ENCODE measurements around the gene PHACTR2.

- TF ChIP-seq, protein P1, sequence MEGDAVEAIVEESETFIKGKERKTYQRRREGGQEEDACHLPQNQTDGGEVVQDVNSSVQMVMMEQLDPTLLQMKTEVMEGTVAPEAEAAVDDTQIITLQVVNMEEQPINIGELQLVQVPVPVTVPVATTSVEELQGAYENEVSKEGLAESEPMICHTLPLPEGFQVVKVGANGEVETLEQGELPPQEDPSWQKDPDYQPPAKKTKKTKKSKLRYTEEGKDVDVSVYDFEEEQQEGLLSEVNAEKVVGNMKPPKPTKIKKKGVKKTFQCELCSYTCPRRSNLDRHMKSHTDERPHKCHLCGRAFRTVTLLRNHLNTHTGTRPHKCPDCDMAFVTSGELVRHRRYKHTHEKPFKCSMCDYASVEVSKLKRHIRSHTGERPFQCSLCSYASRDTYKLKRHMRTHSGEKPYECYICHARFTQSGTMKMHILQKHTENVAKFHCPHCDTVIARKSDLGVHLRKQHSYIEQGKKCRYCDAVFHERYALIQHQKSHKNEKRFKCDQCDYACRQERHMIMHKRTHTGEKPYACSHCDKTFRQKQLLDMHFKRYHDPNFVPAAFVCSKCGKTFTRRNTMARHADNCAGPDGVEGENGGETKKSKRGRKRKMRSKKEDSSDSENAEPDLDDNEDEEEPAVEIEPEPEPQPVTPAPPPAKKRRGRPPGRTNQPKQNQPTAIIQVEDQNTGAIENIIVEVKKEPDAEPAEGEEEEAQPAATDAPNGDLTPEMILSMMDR (IDR thresholded peaks at IDR 0.05; ENCODE audit: low read depth, low read length, missing input control): no peak
- TF ChIP-seq JUND (IDR thresholded peaks at IDR 0.05) (no peak), EGR1 (IDR thresholded peaks at IDR 0.05; ENCODE audit: low read depth in 2 of 2) (no peak), TAF1 (conservative IDR thresholded peaks at IDR 0.05) (no peak), RAD21 (IDR thresholded peaks at IDR 0.05) (no peak), RXRA (IDR thresholded peaks at IDR 0.05) (no peak), YY1 (IDR thresholded peaks at IDR 0.05) (no peak), FOXA1 (IDR thresholded peaks at IDR 0.05) (no peak)
- TF ChIP-seq, protein P2, sequence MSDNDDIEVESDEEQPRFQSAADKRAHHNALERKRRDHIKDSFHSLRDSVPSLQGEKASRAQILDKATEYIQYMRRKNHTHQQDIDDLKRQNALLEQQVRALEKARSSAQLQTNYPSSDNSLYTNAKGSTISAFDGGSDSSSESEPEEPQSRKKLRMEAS (IDR thresholded peaks at IDR 0.05): no peak
Observed at GRCh38 chr6:143732536-143732935, 54.8 kb downstream of the PHACTR2 start.
